Measurements from ENCODE around the gene ESX1.

The ESX1 gene

DNA sequence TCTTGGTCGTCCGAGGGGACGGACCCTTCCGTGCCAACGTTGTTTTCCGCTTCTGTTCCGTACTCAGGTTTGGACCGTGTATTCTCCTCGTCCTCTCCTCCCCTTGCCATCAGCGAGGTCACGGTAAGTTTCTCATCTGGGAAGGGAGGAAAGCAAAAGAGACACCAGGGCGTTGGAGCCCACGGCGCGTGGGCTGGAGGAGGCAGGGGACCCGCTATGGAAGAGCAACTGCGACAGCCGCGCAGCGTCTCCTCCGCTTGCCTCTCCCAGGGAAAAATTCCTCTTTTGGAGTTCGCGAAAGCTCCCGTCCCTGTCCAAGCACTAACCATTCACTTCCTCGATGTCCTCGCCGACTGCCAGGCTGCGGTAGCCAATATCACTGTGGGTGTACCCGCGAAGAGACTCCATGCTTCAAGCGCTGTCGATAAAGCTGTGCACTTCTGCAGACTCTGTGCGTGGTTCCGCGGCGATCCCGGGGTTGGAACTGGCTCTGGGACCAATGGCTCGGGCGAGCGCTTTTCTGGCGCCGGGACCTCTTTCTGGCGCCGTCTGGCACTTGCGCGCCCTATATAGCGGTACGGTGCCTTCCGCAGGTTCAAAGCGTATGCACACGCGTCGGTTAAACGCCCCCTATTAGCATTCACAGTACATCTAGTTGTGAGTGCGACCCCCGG lies at the start of gene ESX1:
Gene ESX1, minus strand, starts transcription at position 492 of the 674 bp plus-strand sequence. Its CDS starts 84 bp downstream, at position 408.
- Histone ChIP-seq H3K27ac (ENCODE audit: poor library complexity, severe bottlenecking) (no peak within 1 kb of the TSS), H3K9me3 (ENCODE audit: severe bottlenecking) (no peaks in the 10 kb centered on the region), H3K4me3 (ENCODE audit: severe bottlenecking) (peak within 1 kb of the TSS; percentile 18), H3K4me1 (ENCODE audit: insufficient read depth, poor library complexity, severe bottlenecking) (peaks cover 9% of the 10 kb centered on the region), H3K27me3 (ENCODE audit: insufficient read depth, poor library complexity, severe bottlenecking) (peaks cover 27% of the 10 kb centered on the region), H3K36me3 (ENCODE audit: low read depth) (no peaks in the 10 kb centered on the region)
- ATAC-seq (ENCODE audit: low read depth) (peak; percentile 62), DNase-seq (ENCODE audit: low spot score) (no peak)
- TF ChIP-seq, protein P1, sequence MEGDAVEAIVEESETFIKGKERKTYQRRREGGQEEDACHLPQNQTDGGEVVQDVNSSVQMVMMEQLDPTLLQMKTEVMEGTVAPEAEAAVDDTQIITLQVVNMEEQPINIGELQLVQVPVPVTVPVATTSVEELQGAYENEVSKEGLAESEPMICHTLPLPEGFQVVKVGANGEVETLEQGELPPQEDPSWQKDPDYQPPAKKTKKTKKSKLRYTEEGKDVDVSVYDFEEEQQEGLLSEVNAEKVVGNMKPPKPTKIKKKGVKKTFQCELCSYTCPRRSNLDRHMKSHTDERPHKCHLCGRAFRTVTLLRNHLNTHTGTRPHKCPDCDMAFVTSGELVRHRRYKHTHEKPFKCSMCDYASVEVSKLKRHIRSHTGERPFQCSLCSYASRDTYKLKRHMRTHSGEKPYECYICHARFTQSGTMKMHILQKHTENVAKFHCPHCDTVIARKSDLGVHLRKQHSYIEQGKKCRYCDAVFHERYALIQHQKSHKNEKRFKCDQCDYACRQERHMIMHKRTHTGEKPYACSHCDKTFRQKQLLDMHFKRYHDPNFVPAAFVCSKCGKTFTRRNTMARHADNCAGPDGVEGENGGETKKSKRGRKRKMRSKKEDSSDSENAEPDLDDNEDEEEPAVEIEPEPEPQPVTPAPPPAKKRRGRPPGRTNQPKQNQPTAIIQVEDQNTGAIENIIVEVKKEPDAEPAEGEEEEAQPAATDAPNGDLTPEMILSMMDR (IDR thresholded peaks at IDR 0.05; ENCODE audit: poor library complexity, severe bottlenecking) = no peak

DNA sequence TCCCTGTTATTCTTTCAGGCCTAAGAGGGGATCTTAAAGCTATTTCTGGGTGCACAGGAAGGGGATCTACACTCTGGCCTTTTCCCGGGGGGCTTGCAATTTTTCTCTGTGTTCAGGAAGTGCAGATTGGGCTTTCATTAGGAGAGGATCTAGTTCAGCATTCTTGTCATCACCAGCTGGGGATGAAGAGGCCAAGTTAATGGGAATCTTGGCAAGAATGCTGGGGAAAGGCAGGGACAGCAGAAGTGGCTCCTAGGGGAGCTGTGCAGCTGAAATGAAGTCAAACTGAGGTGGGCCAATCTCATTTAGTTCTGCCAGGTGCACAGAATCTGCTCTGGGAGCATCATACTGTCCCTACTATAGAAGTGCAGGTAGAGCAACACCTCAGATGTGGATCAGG lies 40.9 kb upstream of the ESX1 start:
- no peaks in the 10 kb centered on the region for H3K9me3 ChIP-seq (ENCODE audit: severe bottlenecking)
- DNase-seq (ENCODE audit: low spot score) (no peak), ATAC-seq (ENCODE audit: low read depth) (no peak)
- H3K4me3 ChIP-seq (ENCODE audit: severe bottlenecking) = no peak overlapping the region
- no peaks in the 10 kb centered on the region for H3K4me1 ChIP-seq (ENCODE audit: insufficient read depth, poor library complexity, severe bottlenecking)
- H3K36me3 ChIP-seq (ENCODE audit: low read depth) = no peaks in the 10 kb centered on the region
- no peak overlapping the region for H3K27ac ChIP-seq (ENCODE audit: poor library complexity, severe bottlenecking)
- no peaks in the 10 kb centered on the region for H3K27me3 ChIP-seq (ENCODE audit: insufficient read depth, poor library complexity, severe bottlenecking)
- TF ChIP-seq, protein P1 (IDR thresholded peaks at IDR 0.05; ENCODE audit: poor library complexity, severe bottlenecking) = no peak

DNA sequence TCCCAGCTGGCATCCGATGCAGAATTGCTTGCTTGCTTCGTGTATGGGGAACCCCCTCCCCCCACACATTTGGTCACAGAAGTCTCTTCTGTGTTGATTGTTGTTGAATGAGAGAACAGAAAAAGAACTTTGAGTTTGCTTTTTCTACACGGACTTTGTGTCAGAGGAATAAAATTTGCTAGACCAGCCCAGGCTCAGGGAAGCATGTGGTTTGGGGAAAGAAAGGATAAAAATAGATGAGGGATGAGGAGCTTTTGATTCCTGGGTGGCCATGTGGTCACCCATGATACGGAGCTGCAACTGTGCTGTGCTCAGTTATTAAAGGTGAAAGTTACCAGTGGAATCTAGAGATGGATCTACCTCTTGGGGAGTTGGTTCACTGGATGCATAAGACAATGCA lies 34.2 kb upstream of the ESX1 start:
- no peaks in the 10 kb centered on the region for H3K36me3 ChIP-seq (ENCODE audit: low read depth)
- H3K4me3 ChIP-seq (ENCODE audit: severe bottlenecking) = no peak overlapping the region
- H3K27ac ChIP-seq (ENCODE audit: poor library complexity, severe bottlenecking) = no peak overlapping the region
- TF ChIP-seq, protein P1 (IDR thresholded peaks at IDR 0.05; ENCODE audit: poor library complexity, severe bottlenecking) = no peak
- DNase-seq (ENCODE audit: low spot score) (no peak), ATAC-seq (ENCODE audit: low read depth) (no peak)
- no peaks in the 10 kb centered on the region for H3K27me3 ChIP-seq (ENCODE audit: insufficient read depth, poor library complexity, severe bottlenecking)
- no peaks in the 10 kb centered on the region for H3K4me1 ChIP-seq (ENCODE audit: insufficient read depth, poor library complexity, severe bottlenecking)
- H3K9me3 ChIP-seq (ENCODE audit: severe bottlenecking) = no peaks in the 10 kb centered on the region

DNA sequence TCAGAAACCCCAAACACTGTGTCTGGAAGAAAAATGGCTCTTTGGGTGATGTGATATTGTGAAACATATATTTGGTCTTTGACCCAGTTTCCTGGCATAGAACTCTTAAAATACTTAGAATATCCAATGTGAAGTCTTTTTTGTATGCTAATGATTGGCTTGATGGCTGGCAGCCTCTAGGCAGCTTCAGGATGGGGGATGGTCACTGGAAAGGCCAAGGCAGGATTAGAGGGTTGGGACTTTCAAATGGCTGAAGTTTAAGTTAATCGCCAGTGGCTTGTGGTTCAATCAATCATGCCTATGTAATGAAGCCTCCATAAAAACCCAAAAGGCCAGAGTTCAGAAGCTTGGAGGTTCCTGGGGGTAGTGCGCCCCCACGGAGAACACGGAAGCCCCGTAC lies 33.5 kb upstream of the ESX1 start:
- no peak overlapping the region for H3K27ac ChIP-seq (ENCODE audit: poor library complexity, severe bottlenecking)
- no peaks in the 10 kb centered on the region for H3K9me3 ChIP-seq (ENCODE audit: severe bottlenecking)
- H3K36me3 ChIP-seq (ENCODE audit: low read depth) = no peaks in the 10 kb centered on the region
- DNase-seq (ENCODE audit: low spot score) (no peak), ATAC-seq (ENCODE audit: low read depth) (no peak)
- H3K4me1 ChIP-seq (ENCODE audit: insufficient read depth, poor library complexity, severe bottlenecking) = no peaks in the 10 kb centered on the region
- TF ChIP-seq, protein P1 (IDR thresholded peaks at IDR 0.05; ENCODE audit: poor library complexity, severe bottlenecking) = no peak
- H3K4me3 ChIP-seq (ENCODE audit: severe bottlenecking) = no peak overlapping the region
- H3K27me3 ChIP-seq (ENCODE audit: insufficient read depth, poor library complexity, severe bottlenecking) = no peaks in the 10 kb centered on the region

DNA sequence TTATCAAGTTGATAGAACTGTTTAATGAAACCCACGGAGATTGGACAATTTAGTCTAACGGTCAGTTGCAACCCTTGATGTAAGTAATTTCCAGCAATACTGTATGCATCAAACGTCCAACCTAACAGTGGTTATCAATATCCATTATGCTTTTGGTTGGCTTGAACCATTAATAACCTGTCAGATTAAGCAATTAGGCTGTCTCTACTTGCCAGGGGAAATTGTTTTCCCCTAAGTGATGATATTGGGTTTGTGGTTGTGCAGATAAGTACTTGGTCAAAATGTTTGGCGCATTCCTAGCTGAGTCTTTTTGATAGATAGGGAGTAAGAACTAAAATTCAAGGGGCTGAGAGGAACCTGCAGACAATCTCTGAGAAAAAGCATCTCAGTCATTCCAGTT lies 30.5 kb upstream of the ESX1 start:
- Histone ChIP-seq H3K27me3 (ENCODE audit: insufficient read depth, poor library complexity, severe bottlenecking) (no peaks in the 10 kb centered on the region), H3K27ac (ENCODE audit: poor library complexity, severe bottlenecking) (no peak overlapping the region), H3K4me3 (ENCODE audit: severe bottlenecking) (no peak overlapping the region), H3K9me3 (ENCODE audit: severe bottlenecking) (no peaks in the 10 kb centered on the region), H3K4me1 (ENCODE audit: insufficient read depth, poor library complexity, severe bottlenecking) (no peaks in the 10 kb centered on the region), H3K36me3 (ENCODE audit: low read depth) (no peaks in the 10 kb centered on the region)
- ATAC-seq (ENCODE audit: low read depth) = no peak
- DNase-seq (ENCODE audit: low spot score) = no peak
- TF ChIP-seq, protein P1 (IDR thresholded peaks at IDR 0.05; ENCODE audit: poor library complexity, severe bottlenecking) = no peak

Measured in RWPE2 (cell line).